HCT116 (cell line): ENCODE measurements around the gene TAS2R50. TPM values are rescaled to one million over a fixed set of nuclear protein-coding genes. Genes with fewer than 3 reads are reported as not detected.

Source experiments
- ATAC-seq: fragments of 200-7000 bp; cut with Tn5 transposase; 2 replicates; pipeline ENCODE4 v1.9.1; 2020; ENCODE audit warnings: mild to moderate bottlenecking, moderate library complexity
- BruUV-seq: library from RNA; stranded (reverse); fragments of 400-500 nt; replicated peaks from 2 replicates; lab custom pipeline; 2021; lab: Mats Ljungman, UMichigan
- CTCF ChIA-PET: fragments of 300-600 bp; sonication (Branson Sonifier 250); formaldehyde crosslinking; loops from one replicate; lab custom pipeline; 2021; ENCODE audit warnings: antibody characterized with exemption; lab: Charles Lee
- POLR2A ChIA-PET: fragments of 300-600, 350-600 bp; sonication (Branson Sonifier 250); formaldehyde crosslinking; loops from one replicate; lab custom pipeline; 2021; ENCODE audit warnings: antibody characterized with exemption; lab: Charles Lee
- RAD21 ChIA-PET, 2 experiments: fragments of 300-600 bp; sonication (Branson Sonifier 250); formaldehyde crosslinking; loops; one replicate each; lab custom pipeline; 2023; ENCODE audit warnings: low total read pairs in 2 of 2; ENCODE audit not compliant: uncharacterized antibody in 2 of 2, unreplicated experiment in 2 of 2, low non-redundant PET in 1 of 2; lab: Charles Lee
- DNase-seq: peaks from one replicate; pipeline ENCODE4 v3.0.0-alpha.2; 2010; ENCODE audit warnings: low read depth, low spot score
- H2AFZ ChIP-seq: fragments of 200-600 bp; shearing (Covaris generic), sonication (generic); 2 replicates; pipeline ENCODE4 v1.6.1; 2017; ENCODE audit warnings: low read depth, mixed run types, mixed read lengths, antibody characterized with exemption, low read length; ENCODE audit not compliant: poor library complexity, severe bottlenecking
- H3K27ac ChIP-seq: 2 replicates; pipeline ENCODE4 v1.5.1; 2012; ENCODE audit warnings: low read depth, low read length
- H3K27me3 ChIP-seq: fragments of 200-600 bp; sonication (generic); 2 replicates; pipeline ENCODE4 v1.6.1; 2016; ENCODE audit warnings: mixed run types, low read length, mixed read lengths; ENCODE audit not compliant: insufficient read depth
- H3K36me3 ChIP-seq, 2 experiments: fragments of 200-500 bp in 1 of 2; fragments of 200-600 bp in 1 of 2; sonication (Bioruptor generic) in 1 of 2; sonication (generic) in 1 of 2; 2 replicates each; pipeline versions ENCODE4 v1.5.1 to v1.6.1; 2014 to 2016; ENCODE audit warnings: low read length in 2 of 2, inconsistent platforms in 1 of 2, mixed read lengths in 1 of 2, mixed run types in 1 of 2; ENCODE audit not compliant: insufficient read depth in 2 of 2, control insufficient read depth in 1 of 2
- H3K4me1 ChIP-seq, 2 experiments: fragments of 200-600 bp in 1 of 2; sonication (generic) in 1 of 2; 2 replicates each; pipeline versions ENCODE4 v1.5.1 to v1.6.1; 2012 to 2017; ENCODE audit warnings: low read length in 2 of 2, inconsistent platforms in 1 of 2, mild to moderate bottlenecking in 1 of 2, mixed read lengths in 1 of 2, mixed run types in 1 of 2, moderate library complexity in 1 of 2; ENCODE audit not compliant: insufficient read depth in 2 of 2, control insufficient read depth in 1 of 2
- H3K4me2 ChIP-seq: fragments of 200-600 bp; sonication (generic); 2 replicates; pipeline ENCODE4 v1.6.1; 2017; ENCODE audit warnings: mixed run types, low read length, mixed read lengths
- H3K4me3 ChIP-seq, 2 experiments: fragments of 200-600 bp in 1 of 2; sonication (generic) in 1 of 2; replicated peaks in 1 of 2; 2 replicates each; pipeline ENCODE4 v1.5.1; 2011 to 2016; ENCODE audit warnings: low read length in 2 of 2, control low read depth in 1 of 2, low read depth in 1 of 2, mild to moderate bottlenecking in 1 of 2, mixed read lengths in 1 of 2, mixed run types in 1 of 2
- H3K79me2 ChIP-seq: fragments of 200-600 bp; sonication (generic); 2 replicates; pipeline ENCODE4 v1.6.1; 2017; ENCODE audit warnings: mild to moderate bottlenecking, mixed run types, low read length, moderate library complexity, mixed read lengths; ENCODE audit not compliant: insufficient read depth
- H3K9ac ChIP-seq: fragments of 200-600 bp; sonication (generic); 2 replicates; pipeline ENCODE4 v1.6.1; 2016; ENCODE audit warnings: low read length, mixed read lengths
- H3K9me2 ChIP-seq: fragments of 200-600 bp; sonication (generic), shearing (Covaris generic); 2 replicates; pipeline ENCODE4 v1.6.1; 2017; ENCODE audit warnings: mixed run types, mild to moderate bottlenecking, moderate library complexity; ENCODE audit not compliant: insufficient read depth
- H3K9me3 ChIP-seq, 2 experiments: fragments of 200-500 bp in 1 of 2; fragments of 200-600 bp in 1 of 2; sonication (Bioruptor generic) in 1 of 2; sonication (generic) in 1 of 2; 2 replicates each; pipeline ENCODE4 v1.6.1; 2014 to 2017; ENCODE audit warnings: low read length in 2 of 2, mixed read lengths in 2 of 2, inconsistent platforms in 1 of 2, low read depth in 1 of 2, mild to moderate bottlenecking in 1 of 2, mixed run types in 1 of 2, moderate library complexity in 1 of 2; ENCODE audit not compliant: control insufficient read depth in 1 of 2, insufficient read depth in 1 of 2
- H4K20me1 ChIP-seq: fragments of 200-600 bp; sonication (generic), shearing (Covaris generic); 2 replicates; pipeline ENCODE4 v1.6.1; 2017; ENCODE audit warnings: mixed run types, mild to moderate bottlenecking, moderate library complexity; ENCODE audit not compliant: insufficient read depth
- CBX3 ChIP-seq: IDR thresholded peaks from 2 replicates; pipeline ENCODE4 v1.6.1; 2012; ENCODE audit warnings: low read depth
- CEBPB ChIP-seq: IDR thresholded peaks from 2 replicates; pipeline ENCODE4 v1.6.1; 2012; ENCODE audit warnings: low read depth
- ELF1 ChIP-seq: IDR thresholded peaks from 2 replicates; pipeline ENCODE4 v1.6.1; 2012; ENCODE audit warnings: low read depth, borderline replicate concordance
- JUND ChIP-seq: IDR thresholded peaks from 2 replicates; pipeline ENCODE4 v1.6.1; 2012
- POLR2AphosphoS5 ChIP-seq: IDR thresholded peaks from 2 replicates; pipeline ENCODE4 v1.6.1; 2011; ENCODE audit warnings: mild to moderate bottlenecking, low read depth, low read length, moderate library complexity
- REST ChIP-seq: IDR thresholded peaks from 2 replicates; pipeline ENCODE4 v1.6.1; 2012; ENCODE audit warnings: low read depth
- YY1 ChIP-seq: IDR thresholded peaks from 2 replicates; pipeline ENCODE4 v1.6.1; 2011; ENCODE audit warnings: low read length, low read depth, moderate library complexity, mild to moderate bottlenecking; ENCODE audit not compliant: insufficient replicate concordance; ENCODE audit errors: extremely low read depth
- ZFX ChIP-seq: fragments of 450-650 bp; IDR thresholded peaks from 2 replicates; pipeline ENCODE4 v1.6.1; 2017
- intact Hi-C: fragments of 100-400 bp; cut with micrococcal nuclease; formaldehyde crosslinking; loops from 2 replicates; pipeline ENCODE4 v1.10.0; 2022
- total RNA-seq: library from RNA; stranded (reverse); gene quantifications from one replicate; pipeline ENCODE4 v1.2.1, GENCODE V29; 2021; ENCODE audit not compliant: unreplicated experiment

TAS2R50 gene
- total RNA-seq, 1 experiment from 2014 or later = 0.54 TPM

- peaks cover 3% of the 10 kb centered on the region; the same call in 1 of the 2 replicates for H3K79me2 ChIP-seq
- no peak overlapping the region for H3K9ac ChIP-seq
- H3K4me3 ChIP-seq = no peak overlapping the region
- H4K20me1 ChIP-seq = no peaks in the 10 kb centered on the region
- POLR2A ChIA-PET = no interaction called here
- no peaks in the 10 kb centered on the region for H3K36me3 ChIP-seq
- no peak overlapping the region for H2AFZ ChIP-seq
- H3K9me3 ChIP-seq = no peaks in the 10 kb centered on the region
- no TSS peak for BruUV-seq
- no peaks in the 10 kb centered on the region for H3K9me2 ChIP-seq
- CTCF ChIA-PET = no interaction called here
- ATAC-seq (no peak), DNase-seq (no peak)
- intact Hi-C loops = no loop called here
- RAD21 ChIA-PET = no interaction called here
- no peaks in the 10 kb centered on the region for H3K27me3 ChIP-seq
- H3K4me1 ChIP-seq = no peaks in the 10 kb centered on the region
- TF ChIP-seq ZFX = no peak
- TF ChIP-seq POLR2AphosphoS5 = no peak
- no peak for TF ChIP-seq JUND
- no peak overlapping the region for H3K27ac ChIP-seq
- no peak overlapping the region for H3K4me2 ChIP-seq
Observed at GRCh38 chr12:10982244-10982643, 4.5 kb downstream of the TAS2R50 start.

GRCh38 chr12:10974965-10975364 lies 11.7 kb downstream of the TAS2R50 start:
- Histone ChIP-seq H3K9ac (no peak overlapping the region), H2AFZ (no peak overlapping the region), H3K9me2 (no peaks in the 10 kb centered on the region), H3K9me3 (no peaks in the 10 kb centered on the region), H3K4me3 (no peak overlapping the region), H3K4me1 (no peaks in the 10 kb centered on the region), H3K27ac (no peak overlapping the region), H3K4me2 (no peak overlapping the region), H4K20me1 (no peaks in the 10 kb centered on the region), H3K27me3 (no peaks in the 10 kb centered on the region), H3K36me3 (no peaks in the 10 kb centered on the region), H3K79me2 (peaks cover 3% of the 10 kb centered on the region; the same call in 1 of the 2 replicates)
- ChIA-PET CTCF (no interaction called here), POLR2A (no interaction called here), RAD21 (no interaction called here)
- DNase-seq = no peak
- no peak for ATAC-seq
- no TSS peak for BruUV-seq
- intact Hi-C loops = no loop called here
- TF ChIP-seq ZFX (no peak), REST (no peak), YY1 (no peak), CEBPB (no peak), ELF1 (no peak), CBX3 (no peak)
